GM19239 (cell line): ENCODE data around the gene ADGRA3.
"Not testable (repeated sequence)": the region's sequence is repeated elsewhere in the genome, so short reads cannot be mapped to it uniquely, and the experiment has no call there.

ENCODE experiments used
- DNase-seq: peaks from one replicate; pipeline ENCODE4 v3.0.0; 2011; ENCODE audit warnings: low spot score; ENCODE audit not compliant: insufficient read length
- FAIRE-seq: peaks from 2 replicates; lab custom pipeline; 2011; peaks lifted over from hg19 to GRCh38; lab: Jason Lieb, UNC

Gene ADGRA3

GRCh38 chr4:22485737-22486136, 30.1 kb downstream of the ADGRA3 start:
- no peak for FAIRE-seq
- no peak for DNase-seq

GRCh38 chr4:22483551-22483981, 32.3 kb downstream of the ADGRA3 start:
- DNase-seq (no peak), FAIRE-seq (no peak)

GRCh38 chr4:22482250-22483127, 33.4 kb downstream of the ADGRA3 start:
- DNase-seq (no peak), FAIRE-seq (no peak)

GRCh38 chr4:22480675-22481327, 35.1 kb downstream of the ADGRA3 start:
- no peak for FAIRE-seq

GRCh38 chr4:22478426-22478825, 37.4 kb downstream of the ADGRA3 start:
- no peak for DNase-seq
- FAIRE-seq: no peak

More at GRCh38 chr4:22480675-22481327, 35.1 kb downstream of the ADGRA3 start:
- DNase-seq: no peak

- no peak for FAIRE-seq
These were observed 38.1 kb downstream of the ADGRA3 start for GRCh38 chr4:22477813-22478182.

GRCh38 chr4:22477136-22477812, 38.6 kb downstream of the ADGRA3 start:
- FAIRE-seq: no peak

More at GRCh38 chr4:22477813-22478182, 38.1 kb downstream of the ADGRA3 start:
- DNase-seq: no peak

GRCh38 chr4:22476011-22476410, 39.9 kb downstream of the ADGRA3 start:
- FAIRE-seq: no peak
- no peak for DNase-seq

More at GRCh38 chr4:22477136-22477812, 38.6 kb downstream of the ADGRA3 start:
- no peak for DNase-seq

GRCh38 chr4:22475311-22475646, 40.6 kb downstream of the ADGRA3 start:
- FAIRE-seq, DNase-seq: not testable (repeated sequence)

GRCh38 chr4:22474636-22475310, 41.1 kb downstream of the ADGRA3 start:
- no peak for DNase-seq
- no peak for FAIRE-seq

- no peak for DNase-seq
These were observed 42.6 kb downstream of the ADGRA3 start for GRCh38 chr4:22473268-22473667.

GRCh38 chr4:22471999-22472461, 43.8 kb downstream of the ADGRA3 start:
- no peak for FAIRE-seq
- DNase-seq: no peak

More at GRCh38 chr4:22473268-22473667, 42.6 kb downstream of the ADGRA3 start:
- FAIRE-seq: no peak

- FAIRE-seq (no peak), DNase-seq (no peak)
These were observed 44.4 kb downstream of the ADGRA3 start for GRCh38 chr4:22471419-22471818.

- FAIRE-seq: no peak
- DNase-seq: no peak
These were observed 49.3 kb downstream of the ADGRA3 start for GRCh38 chr4:22466581-22466980.

- no peak for FAIRE-seq
- DNase-seq: no peak
These were observed 49.9 kb downstream of the ADGRA3 start for GRCh38 chr4:22465996-22466395.

- no peak for FAIRE-seq
- no peak for DNase-seq
These were observed 50.5 kb downstream of the ADGRA3 start for GRCh38 chr4:22465349-22465748.

- DNase-seq (no peak), FAIRE-seq (no peak)
These were observed 52.7 kb downstream of the ADGRA3 start for GRCh38 chr4:22463179-22463578.

GRCh38 chr4:22462688-22463087, 53.2 kb downstream of the ADGRA3 start:
- no peak for DNase-seq
- FAIRE-seq: no peak

- no peak for FAIRE-seq
- DNase-seq: no peak
These were observed 55.6 kb downstream of the ADGRA3 start for GRCh38 chr4:22460266-22460665.

- FAIRE-seq: no peak
- no peak for DNase-seq
These were observed 57.8 kb downstream of the ADGRA3 start for GRCh38 chr4:22458098-22458497.
